Limb (tissue), 2 donors: Measurements from ENCODE around the gene NUDC.

Experiments used
- DNase-seq, 2 donors: peaks; one replicate each; pipeline ENCODE4 v3.0.0-alpha.2; 2016; ENCODE audit errors: extremely low spot score in 2 of 2

Gene NUDC

GRCh38 chr1:26951216-26951615, 29.7 kb downstream of the NUDC start:
- DNase-seq: no peak

DNA sequence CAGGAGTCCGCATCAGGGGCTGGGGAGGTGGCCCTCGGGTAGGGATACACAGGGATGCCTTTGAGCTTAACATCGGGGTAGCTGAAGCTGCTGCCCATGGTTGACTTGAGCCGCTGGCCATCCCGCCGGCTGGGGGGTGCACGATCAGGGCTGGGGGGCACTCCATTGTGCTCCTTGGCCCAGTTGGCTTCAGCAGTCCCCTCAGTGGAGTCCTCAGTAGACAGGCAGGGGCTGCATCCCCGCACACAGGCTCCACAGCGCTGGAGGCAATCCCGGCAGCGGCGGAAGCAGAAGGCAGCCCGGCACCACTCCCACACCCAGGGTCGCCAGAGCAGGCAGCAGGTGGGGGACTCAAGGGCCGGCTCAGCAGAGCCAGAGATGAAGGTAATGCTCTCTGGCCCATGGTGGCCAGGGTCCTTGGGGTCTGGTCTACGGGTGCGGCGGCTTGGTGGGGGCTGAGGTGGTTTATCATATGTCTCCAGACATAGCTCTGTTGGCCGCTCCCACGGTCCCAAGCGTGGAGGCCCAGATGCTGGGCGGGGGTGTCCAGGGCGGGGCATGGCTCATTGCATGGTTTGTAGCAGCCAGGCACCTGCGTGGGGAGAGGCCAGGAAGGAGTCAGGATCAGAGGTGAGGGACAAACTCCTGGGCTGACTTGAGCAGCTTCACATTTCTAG, 30.4 kb downstream of the NUDC start:
- no peak for DNase-seq

DNA sequence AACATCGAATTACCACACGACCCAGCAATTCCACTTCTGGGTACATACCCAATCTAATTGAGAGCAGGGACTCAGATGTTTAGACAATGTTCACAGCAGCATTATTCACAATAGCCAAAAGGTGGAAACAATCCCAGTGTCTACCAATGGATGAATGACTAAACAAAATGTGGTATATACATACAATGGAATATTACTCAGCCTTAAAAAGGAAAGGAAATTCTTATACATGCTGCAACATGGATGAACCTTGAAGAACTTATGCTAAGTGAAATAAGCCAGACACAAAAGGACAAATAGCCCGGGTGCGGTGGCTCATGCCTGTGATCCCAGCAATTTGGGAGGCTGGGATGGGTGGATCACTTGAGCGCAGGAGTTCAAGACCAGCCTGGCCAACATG, 31.8 kb downstream of the NUDC start:
- DNase-seq: no peak

- DNase-seq: no peak
These were observed 34.8 kb downstream of the NUDC start for GRCh38 chr1:26956321-26956720.

- no peak for DNase-seq
These were observed 35.8 kb downstream of the NUDC start for GRCh38 chr1:26957306-26957705.

GRCh38 chr1:26959270-26959669, 37.7 kb downstream of the NUDC start:
- no peak for DNase-seq

DNA sequence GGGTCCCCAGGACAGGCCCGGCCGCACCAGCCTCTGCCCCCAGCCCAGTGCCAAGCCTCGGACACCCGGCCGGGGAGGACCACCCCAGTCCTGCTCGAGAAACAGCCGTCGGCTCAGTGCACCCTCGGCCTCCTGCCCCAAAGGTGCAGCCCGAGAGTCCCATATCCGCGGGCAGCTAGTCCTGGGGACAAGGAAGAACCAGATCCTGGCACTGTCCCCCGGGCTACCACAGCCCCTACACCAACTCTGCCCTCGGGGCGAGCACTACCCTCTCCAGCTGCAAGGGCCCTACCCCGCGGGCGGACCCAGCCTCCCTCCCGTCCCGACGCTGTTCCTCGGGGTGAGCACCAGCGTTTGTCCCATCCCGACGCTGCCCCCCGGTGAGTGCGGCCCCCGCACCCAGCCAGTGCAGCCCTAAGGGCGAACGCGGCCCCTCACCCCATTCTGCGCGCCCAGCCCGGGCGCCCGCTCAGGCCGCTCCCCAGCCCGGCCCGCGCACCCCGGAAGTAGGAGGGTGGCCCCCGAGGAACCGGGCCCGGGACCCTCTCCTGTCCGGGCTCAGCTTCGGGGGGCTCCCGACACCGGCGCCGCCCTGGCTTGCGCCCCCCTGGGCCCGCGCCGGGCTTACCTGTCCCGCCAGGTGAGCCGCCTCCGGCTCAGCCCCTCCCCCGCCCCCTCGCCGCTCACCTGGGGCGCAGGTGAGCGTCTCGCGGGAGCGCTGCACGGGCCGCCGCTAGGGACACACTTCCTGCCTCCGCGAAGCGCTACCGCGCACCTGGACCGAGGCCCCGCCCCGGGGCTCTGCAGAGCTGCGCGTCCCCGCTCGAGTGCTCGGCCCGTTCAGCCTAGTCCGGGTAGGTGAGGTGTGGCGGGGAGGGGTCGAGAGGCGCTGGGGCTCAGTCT, 38.4 kb downstream of the NUDC start, which contains the start of gene KDF1:
KDF1 (minus strand) TSS at position 747 of the 903 bp plus-strand sequence. CDS start 8,088 bp downstream, outside the sequence.
- DNase-seq: no peak

- DNase-seq: no peak
These were observed 39.1 kb downstream of the NUDC start for GRCh38 chr1:26960625-26960966.

DNA sequence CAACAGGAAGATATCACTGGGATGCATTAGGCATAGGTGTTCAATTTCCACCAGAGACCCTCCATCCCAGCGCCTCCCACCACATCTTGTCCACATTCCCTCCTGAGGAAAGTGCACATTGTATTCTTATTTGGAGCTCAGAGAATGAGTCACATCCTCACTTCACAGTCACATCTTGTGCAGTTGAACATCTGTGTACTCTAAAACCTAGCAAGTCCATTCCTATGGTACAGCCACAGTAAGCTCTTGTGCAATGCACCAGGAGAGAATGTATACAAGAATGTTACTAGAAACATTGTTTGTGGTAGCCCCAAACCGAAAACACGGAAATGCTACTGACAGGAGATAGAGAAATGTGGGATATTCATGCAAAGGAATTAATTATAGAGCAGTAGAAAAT, 40.3 kb downstream of the NUDC start:
- no peak for DNase-seq

GRCh38 chr1:26965213-26965612, 43.7 kb downstream of the NUDC start:
- DNase-seq: no peak

DNA sequence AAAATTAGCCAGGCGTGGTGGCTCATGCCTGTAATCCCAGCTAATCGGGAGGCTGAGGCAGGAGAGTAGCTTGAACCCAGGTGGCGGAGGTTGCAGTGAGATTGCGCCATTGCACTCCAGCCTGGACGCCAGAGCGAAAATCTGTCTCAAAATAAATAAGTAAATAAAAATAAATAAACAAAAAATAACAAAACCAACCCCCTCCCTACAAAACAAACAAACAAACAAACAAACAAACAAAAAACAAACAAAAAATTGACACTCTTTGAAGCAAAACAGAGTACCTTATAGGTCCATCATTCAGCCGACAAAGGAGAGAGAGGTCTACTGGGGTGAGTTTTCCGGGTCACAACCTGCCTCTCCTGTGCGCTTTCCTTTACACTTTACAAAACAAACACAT, 44.1 kb downstream of the NUDC start:
- DNase-seq: no peak

- DNase-seq: no peak
These were observed 49.3 kb downstream of the NUDC start for GRCh38 chr1:26970810-26971209.

DNA sequence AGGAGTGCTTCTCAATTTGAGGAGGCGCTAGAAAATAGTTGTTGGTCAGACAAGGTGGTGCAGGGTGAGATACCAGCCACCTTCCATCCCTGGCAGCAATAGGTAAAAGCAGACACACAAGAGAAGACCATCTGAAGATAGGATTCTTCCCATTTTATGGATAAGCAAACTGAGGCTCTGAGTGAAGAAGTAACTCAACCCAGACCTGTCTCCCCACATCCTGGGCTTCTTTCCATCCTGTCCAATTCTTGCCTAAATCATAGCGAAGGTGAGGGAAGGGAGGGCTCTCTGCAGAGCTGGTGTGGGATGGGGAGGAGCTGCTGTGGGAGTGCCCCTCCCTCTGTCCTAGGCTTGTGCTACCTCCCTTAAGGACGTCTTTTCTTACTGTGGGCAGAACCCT, 50.0 kb downstream of the NUDC start:
- no peak for DNase-seq

DNA sequence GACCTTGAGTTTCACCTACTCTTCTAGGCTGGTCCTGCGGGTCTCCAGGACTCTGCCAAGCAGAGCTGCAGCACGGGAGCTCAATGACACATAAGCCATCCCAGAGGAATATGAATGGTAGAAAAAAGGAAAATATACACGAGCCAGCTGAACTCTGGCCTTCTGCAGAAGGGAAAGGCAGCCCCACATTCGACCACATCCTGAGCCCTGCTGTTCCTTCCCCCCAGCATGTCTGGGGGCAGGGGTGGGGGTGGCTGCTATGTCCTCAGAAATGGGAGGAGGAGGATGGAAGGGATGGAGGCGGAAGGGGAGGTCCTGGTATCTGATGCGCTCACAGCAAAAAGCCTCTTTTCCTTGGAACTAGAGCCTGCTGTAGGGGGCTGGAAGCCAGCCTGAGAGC, 50.8 kb downstream of the NUDC start:
- no peak for DNase-seq

GRCh38 chr1:26972821-26973220, 51.3 kb downstream of the NUDC start:
- no peak for DNase-seq

GRCh38 chr1:26976621-26977510, 55.3 kb downstream of the NUDC start:
- no peak for DNase-seq

GRCh38 chr1:26978901-26979300, 57.4 kb downstream of the NUDC start:
- no peak for DNase-seq

DNA sequence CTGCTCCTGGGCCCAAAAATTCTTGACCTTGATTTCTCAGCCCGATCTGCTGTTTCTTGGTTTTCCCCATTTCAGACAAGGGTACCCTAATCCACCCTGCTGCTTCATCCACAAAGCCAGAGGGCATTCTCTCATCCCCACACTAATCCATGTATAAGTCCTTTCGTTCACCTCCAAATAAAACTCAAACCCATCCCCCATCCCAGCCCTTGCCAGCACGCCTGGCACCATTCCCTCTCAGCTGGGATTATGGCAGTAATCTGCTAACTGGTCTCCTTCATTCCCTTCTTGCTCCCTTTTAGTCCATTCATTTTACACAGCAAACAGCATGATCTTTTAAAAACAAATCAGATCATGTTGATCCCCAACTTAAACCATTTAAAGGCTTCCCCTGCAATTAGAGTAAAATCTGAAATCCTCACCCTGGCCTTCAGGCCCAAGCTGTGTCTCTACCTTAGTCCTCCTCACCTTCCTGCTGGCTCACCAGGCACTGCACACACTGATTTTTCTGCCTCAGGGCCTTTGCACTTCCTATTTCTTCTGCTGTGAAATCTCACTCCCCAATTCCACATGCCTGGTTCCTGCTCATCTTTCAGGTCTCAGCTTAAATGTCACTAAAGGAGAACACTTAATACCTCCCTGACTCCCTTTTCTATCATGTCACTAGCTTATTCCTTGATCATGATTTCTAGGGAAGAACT, 59.8 kb downstream of the NUDC start:
- no peak for DNase-seq

DNA sequence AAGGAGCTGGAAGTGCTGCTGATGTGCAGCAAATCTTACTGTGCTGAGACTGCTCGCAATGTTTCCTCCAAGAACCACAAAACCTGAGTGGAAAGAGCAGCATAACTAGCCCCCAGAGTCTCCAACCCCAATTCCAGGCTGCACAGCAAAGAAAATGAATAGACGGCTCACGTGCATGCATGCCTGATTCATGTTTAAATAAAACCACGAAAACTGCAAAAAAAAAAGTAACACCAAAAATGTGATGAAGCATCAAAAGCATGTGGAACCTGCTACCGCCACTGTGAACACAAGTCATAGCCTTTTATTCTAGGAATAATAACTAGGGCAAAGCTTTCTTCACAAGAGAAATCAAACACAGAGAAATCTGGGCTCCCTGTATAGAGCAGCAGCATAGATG, 62.3 kb downstream of the NUDC start:
- DNase-seq: no peak

DNA sequence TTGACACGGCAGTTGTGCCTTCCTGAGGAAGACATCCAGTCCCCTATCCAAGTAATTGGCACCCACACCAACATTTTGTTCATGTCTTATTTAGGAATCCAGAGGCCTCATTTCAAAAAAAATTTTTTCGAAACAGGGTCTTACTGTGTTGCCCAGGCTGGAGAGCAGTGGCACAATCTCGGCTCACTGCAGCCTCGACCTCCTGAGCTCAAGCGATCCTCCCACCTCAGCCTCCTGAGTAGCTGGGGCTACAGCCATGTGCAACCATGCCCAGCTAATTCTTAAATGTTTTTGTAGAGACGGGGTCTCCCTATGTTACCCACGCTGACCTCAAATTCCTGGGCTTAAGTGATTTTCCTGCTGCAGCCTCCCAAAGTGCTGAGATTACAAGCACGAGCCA, 62.7 kb downstream of the NUDC start:
- DNase-seq: no peak

- no peak for DNase-seq
These were observed 65.1 kb downstream of the NUDC start for GRCh38 chr1:26986658-26987057.
